ENCODE measurements around the gene PTGIR.
A peak's percentile ranks its signal among the peaks of the same experiment; 100 is the strongest.

PTGIR gene

DNA sequence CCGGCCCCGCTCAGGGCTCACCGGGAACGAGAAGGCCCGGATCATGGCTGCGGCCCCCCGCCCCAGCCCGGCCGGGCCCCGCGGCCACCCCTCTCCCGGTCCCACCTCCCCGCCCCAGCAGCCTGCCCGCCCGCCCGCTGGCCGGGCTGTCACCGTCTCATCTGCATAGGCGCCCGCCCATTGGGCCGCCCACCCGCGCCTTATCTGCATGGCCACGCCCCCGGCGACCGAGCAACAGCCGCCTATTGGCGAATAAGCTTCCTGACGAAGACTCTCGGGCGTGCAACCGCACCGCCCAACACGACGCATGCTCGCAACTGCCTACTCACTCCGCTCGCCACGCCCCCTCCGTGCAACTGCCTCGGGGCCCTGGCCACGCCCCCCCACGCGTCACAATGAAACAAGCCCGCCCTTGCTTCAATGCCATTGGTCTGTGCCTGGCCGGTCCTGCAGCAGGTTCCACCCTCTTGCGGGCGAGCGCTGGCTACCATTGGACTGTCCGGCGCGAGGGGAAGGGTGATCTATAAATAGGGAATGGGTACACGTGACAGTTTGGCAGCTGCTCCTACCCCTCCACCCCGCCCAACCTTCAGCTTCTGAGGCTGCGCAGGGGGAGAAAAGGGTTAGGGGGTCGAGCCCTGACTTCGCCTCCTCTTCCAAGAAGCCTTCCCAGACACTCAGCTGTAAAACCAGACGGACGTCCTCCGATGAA is 36.3 kb upstream of the PTGIR start, which contains the start of gene DACT3:
DACT3 (minus strand) TSS at position 163 of the 712 bp plus-strand sequence; CDS start at position 45, 118 bp downstream.
- H3K36me3 ChIP-seq (replicated peaks), result no peaks in the 10 kb centered on the region
- peak; percentile 100 for DNase-seq
- in situ Hi-C loops (cut with HindIII; ENCODE audit: low pct_ligation_motif_present, low sequenced_read_pairs), result no loop called here
- H3K27me3 ChIP-seq (replicated peaks), result no peaks in the 10 kb centered on the region
- H3K27ac ChIP-seq, result peak within 1 kb of the TSS; percentile 10
- H3K4me3 ChIP-seq (ENCODE audit: low read depth, low read length), result peak within 1 kb of the TSS; percentile 52
- TF ChIP-seq CTCF (IDR thresholded peaks at IDR 0.05; ENCODE audit: low read depth, low read length, missing control alignments), result no peak

- H3K27ac ChIP-seq, result no peak overlapping the region
- DNase-seq, result no peak
- H3K4me3 ChIP-seq (ENCODE audit: low read depth, low read length), result peak overlapping the region; percentile 52
Measured at GRCh38 chr19:46660551-46661019, 35.7 kb upstream of the PTGIR start.

DNA sequence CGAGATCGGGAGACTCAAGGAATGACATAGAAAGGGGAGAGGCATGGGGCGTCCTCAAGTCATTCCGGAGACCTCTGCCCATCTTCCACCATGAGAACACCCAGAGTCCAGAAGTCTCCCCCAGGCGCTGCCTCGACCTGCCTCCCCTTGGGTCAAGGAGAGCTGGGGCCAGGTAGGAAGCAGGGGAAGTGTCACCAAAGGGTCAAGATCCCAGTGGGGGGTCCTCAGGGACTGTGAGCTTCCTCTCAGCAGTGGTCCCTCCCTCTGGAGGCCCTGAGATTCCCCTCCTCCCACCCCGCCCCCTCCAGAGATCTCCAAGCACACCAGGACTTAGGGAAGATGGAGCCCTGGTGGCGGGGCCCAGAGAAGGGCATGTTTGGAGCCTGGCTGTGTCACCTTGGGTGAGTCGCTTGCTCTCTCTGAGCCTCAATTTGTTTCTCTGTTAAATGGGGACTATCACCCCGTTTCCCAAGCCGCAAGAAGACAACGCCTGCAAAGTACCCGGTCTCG is 35.2 kb upstream of the PTGIR start:
- no peak for DNase-seq
- in situ Hi-C loops (cut with HindIII; ENCODE audit: low pct_ligation_motif_present, low sequenced_read_pairs), result no loop called here
- no peaks in the 10 kb centered on the region for H3K27me3 ChIP-seq (replicated peaks)
- H3K36me3 ChIP-seq (replicated peaks), result no peaks in the 10 kb centered on the region
- H3K27ac ChIP-seq, result no peak overlapping the region
- TF ChIP-seq CTCF (IDR thresholded peaks at IDR 0.05; ENCODE audit: low read depth, low read length, missing control alignments), result no peak
- peak overlapping the region; percentile 52 for H3K4me3 ChIP-seq (ENCODE audit: low read depth, low read length)

More at GRCh38 chr19:46660551-46661019, 35.7 kb upstream of the PTGIR start:
- Histone ChIP-seq H3K36me3 (replicated peaks) (no peaks in the 10 kb centered on the region), H3K27me3 (replicated peaks) (no peaks in the 10 kb centered on the region)
- in situ Hi-C loops (cut with HindIII; ENCODE audit: low pct_ligation_motif_present, low sequenced_read_pairs), result no loop called here
- TF ChIP-seq CTCF (IDR thresholded peaks at IDR 0.05; ENCODE audit: low read depth, low read length, missing control alignments), result no peak

DNA sequence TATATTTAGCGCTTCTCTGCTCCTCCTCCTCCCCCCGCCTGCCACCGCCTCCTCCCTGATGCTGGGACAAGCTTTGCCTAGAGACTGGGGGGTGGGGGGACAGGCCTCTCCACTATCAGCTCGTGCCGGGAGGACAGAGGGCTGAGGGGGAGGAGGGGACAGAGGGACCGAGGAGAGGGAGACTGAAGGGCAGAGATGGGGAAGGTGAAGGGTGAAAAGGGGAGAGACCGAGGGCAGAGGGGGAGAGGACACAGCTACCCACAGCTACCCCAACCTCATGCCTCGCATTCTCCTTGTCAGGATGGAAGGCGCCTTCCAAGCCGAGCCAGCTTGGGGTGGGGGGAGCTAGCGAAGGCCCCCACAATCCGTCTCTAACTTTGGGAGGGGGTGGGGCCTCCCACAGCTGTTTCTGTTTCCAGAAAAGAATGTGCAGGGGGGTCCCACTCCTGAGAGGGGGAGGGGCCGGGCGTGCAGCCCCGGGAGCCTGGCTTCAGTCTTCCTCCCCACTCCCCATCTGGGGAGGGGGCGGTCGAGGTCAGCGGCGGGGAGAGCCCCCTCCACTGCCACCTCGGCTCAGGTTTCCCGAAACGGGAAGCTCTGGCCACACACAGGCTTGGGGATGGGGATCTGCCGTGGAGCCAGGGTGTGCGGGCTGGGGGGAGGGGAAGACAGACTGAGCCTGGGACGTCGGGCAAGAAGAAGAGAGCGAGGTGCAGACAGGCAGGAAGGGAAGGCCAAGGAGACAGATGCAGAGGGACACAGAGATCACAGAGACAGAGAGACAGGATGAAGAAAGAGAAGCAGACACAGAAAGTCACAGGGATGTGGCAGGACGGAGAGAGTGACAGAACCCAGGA is 34.5 kb upstream of the PTGIR start:
- DNase-seq, result no peak
- Histone ChIP-seq H3K36me3 (replicated peaks) (no peaks in the 10 kb centered on the region), H3K27me3 (replicated peaks) (no peaks in the 10 kb centered on the region), H3K4me3 (ENCODE audit: low read depth, low read length) (peak overlapping the region; percentile 29), H3K27ac (no peak overlapping the region)
- in situ Hi-C loops (cut with HindIII; ENCODE audit: low pct_ligation_motif_present, low sequenced_read_pairs), result no loop called here
- no peak for TF ChIP-seq CTCF (IDR thresholded peaks at IDR 0.05; ENCODE audit: low read depth, low read length, missing control alignments)

GRCh38 chr19:46656541-46656940 is 31.7 kb upstream of the PTGIR start:
- Histone ChIP-seq H3K27ac (no peak overlapping the region), H3K27me3 (replicated peaks) (no peaks in the 10 kb centered on the region), H3K4me3 (ENCODE audit: low read depth, low read length) (no peak overlapping the region), H3K36me3 (replicated peaks) (no peaks in the 10 kb centered on the region)
- TF ChIP-seq CTCF (IDR thresholded peaks at IDR 0.05; ENCODE audit: low read depth, low read length, missing control alignments), result no peak
- in situ Hi-C loops (cut with HindIII; ENCODE audit: low pct_ligation_motif_present, low sequenced_read_pairs), result no loop called here
- no peak for DNase-seq
